SK-N-SH treated with all-trans-retinoic acid at 6 μM for 48 hours (cell line): ENCODE results near the gene UTS2B.

Experiments
- PATZ1 ChIP-seq: fragments of 250-450 bp; sonication (Bioruptor Pico); IDR thresholded peaks from 2 replicates; pipeline ENCODE4 v1.8.0; 2020; ENCODE audit warnings: mild to moderate bottlenecking, moderate library complexity, borderline replicate concordance
- SNAI2 ChIP-seq: fragments of 250-450 bp; sonication (Bioruptor Pico); IDR thresholded peaks from 2 replicates; pipeline ENCODE4 v1.5.0; 2020; ENCODE audit warnings: mild to moderate bottlenecking, moderate library complexity
- ZFP30 ChIP-seq: fragments of 450-650 bp; formaldehyde crosslinking; IDR thresholded peaks from 2 replicates; pipeline ENCODE4 v1.5.0; 2022; ENCODE audit warnings: mild to moderate bottlenecking, moderate library complexity
- ZNF70 ChIP-seq: fragments of 450-650 bp; formaldehyde crosslinking; IDR thresholded peaks from 2 replicates; pipeline ENCODE4 v1.5.0; 2020; ENCODE audit warnings: mild to moderate bottlenecking, moderate library complexity

GRCh38 chr3:191237047-191237882 is 93.1 kb downstream of the UTS2B start:
- TF ChIP-seq ZNF70 (CRISPR knock-in tag) = no peak
- TF ChIP-seq ZFP30 (CRISPR knock-in tag) = no peak
- no peak for TF ChIP-seq PATZ1 (CRISPR knock-in tag)
- no peak for TF ChIP-seq SNAI2 (CRISPR knock-in tag)
